Measurements from ENCODE around the gene MAST4. TPM values are rescaled to one million over a fixed set of nuclear protein-coding genes. Genes with fewer than 3 reads are reported as not detected.

Gene MAST4
- total RNA-seq, 1 experiment from 2014 or later = 6.8 TPM

DNA sequence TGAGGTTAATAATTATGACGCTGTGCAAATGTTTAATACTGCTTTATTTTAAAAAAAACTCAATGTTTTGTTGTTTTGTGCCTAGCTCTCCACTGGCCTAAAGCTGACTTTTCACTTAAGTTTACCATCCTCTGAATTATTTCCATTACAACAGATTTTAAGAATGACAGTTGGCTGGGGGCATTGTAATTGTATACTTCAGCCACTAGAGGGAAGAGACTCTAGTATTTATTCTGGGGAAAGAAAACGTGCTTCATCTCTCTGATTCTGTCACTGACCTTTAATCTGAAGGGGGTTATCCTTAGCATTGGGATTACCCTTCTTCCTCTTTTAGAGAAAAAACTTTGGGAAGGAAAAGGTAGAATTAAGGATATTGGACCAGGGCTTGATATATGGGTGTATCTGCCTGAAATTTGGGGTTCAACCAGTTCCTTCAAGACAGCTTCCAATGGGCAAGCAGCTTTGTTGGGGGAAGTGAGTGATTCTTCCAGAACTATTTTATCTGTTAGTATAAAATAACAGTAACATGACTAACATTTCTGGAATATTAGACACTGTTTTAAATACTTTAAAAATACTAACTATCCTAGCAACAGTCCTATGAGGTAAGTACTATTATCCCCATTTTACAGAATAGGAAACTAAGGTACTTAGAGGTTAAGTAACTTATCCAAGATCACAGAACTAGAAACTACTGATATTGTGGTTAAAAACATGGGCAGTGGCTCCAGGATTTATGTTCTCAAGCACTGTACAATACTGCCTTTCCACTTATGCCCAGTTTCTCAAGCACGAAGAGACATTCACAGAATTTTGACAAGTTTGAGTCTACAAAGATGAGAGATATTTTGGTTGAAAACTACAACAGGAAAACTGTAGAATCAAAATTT lies 392.0 kb downstream of the MAST4 start:
- peak; percentile 43 for DNase-seq (ENCODE audit: low read depth)

DNA sequence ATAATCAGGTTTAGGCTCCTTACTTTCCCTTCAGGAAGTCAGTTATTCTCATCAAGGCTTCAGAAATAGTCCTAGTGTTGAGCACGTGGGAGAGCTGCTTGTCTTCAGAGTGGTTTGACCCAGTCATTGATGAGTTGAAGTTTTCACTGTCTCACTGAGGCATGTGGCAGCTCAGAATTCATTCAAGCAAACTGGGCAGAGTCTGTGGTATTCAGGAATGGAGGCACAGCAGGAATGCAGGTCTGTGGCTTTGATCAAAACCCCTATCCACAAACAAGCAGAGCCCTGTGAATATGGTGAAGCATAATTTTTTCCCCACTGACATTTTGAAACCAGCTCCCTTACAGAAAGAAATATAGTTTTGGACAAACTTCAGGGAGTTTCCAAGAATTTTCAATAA lies 393.1 kb downstream of the MAST4 start:
- DNase-seq (ENCODE audit: low read depth) = peak; percentile 86

GRCh38 chr5:66989781-66990180 lies 393.6 kb downstream of the MAST4 start:
- DNase-seq (ENCODE audit: low read depth) = no peak

DNA sequence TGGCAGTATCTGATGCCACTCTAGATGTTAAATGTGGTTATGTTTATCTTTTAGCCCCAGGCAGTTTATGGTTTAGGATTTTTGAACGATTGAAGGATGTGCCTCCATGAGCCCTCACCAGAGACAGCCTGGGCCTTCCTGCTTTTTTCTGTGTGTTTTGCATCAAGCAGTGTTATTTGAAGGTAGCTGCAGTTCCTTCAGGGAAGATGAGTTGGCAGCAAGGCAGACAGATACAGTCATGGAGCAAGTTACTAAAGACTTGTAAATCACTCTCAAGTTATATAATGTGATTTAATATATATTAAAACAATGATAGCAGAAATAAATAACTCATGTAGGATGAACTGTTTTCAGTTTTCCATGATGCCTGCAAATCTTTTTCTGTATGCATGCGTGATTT lies 395.6 kb downstream of the MAST4 start:
- DNase-seq (ENCODE audit: low read depth) = no peak

GRCh38 chr5:66992547-66992946 lies 396.4 kb downstream of the MAST4 start:
- DNase-seq (ENCODE audit: low read depth) = no peak

- no peak for DNase-seq (ENCODE audit: low read depth)
These were observed 397.3 kb downstream of the MAST4 start for GRCh38 chr5:66993448-66993847.

- DNase-seq (ENCODE audit: low read depth) = no peak
These were observed 397.7 kb downstream of the MAST4 start for GRCh38 chr5:66993882-66994281.

GRCh38 chr5:66994790-66995189 lies 398.6 kb downstream of the MAST4 start:
- DNase-seq (ENCODE audit: low read depth) = no peak

- no peak for DNase-seq (ENCODE audit: low read depth)
These were observed 404.7 kb downstream of the MAST4 start for GRCh38 chr5:67000794-67001475.

DNA sequence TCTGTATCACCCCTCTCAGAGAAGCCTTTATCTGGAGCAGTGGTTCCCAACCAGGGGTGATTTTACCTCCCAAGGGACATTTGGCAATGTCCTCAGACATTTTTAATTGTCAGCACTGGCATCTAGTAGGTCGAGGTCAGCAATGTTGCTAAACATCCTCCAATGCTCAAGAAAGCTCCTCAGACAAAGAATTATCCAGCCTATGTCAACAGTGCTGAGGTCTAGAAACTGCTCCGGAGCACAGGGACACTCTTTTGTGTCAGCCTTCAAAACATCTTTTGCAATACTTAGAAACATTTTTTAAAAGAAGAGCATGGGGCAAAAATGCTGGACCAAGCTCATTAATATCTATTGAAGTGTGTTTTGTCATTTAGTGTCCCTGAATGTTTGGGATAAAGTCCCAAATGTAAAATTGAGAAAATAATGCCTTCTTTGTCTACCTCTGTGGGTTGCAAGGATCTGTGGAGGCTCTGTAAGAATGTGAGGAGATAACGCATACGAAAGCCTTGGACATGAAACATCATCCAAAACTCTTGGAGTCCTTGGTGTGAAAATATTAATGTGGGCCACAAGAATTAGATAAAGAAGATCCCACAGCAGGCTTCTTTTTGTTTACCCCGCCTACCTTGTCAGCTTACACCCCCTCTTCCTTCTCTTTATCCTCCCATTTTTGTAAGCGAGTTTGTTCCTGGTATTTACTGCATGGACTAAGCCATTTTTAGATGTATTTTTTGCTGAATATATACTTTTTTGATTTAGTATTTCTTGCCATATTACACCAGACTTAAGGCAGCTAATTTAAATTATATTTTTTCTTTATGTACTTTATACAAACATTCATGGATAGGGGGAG lies 406.9 kb downstream of the MAST4 start:
- DNase-seq (ENCODE audit: low read depth) = no peak

DNA sequence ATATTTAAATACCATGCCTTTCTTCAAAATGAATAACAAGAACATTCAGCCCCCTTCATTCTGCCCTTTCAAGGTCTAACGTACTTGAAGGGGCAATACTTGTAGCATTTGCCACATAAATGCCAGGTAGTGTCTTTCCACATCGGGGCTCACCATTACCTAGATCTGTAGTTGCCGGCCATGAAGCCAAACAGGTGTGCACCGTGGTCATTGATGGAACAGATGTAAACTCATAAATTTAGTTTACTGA lies 407.4 kb downstream of the MAST4 start:
- DNase-seq (ENCODE audit: low read depth) = no peak

GRCh38 chr5:67003935-67004729 lies 407.9 kb downstream of the MAST4 start:
- peak; percentile 92 for DNase-seq (ENCODE audit: low read depth)

DNA sequence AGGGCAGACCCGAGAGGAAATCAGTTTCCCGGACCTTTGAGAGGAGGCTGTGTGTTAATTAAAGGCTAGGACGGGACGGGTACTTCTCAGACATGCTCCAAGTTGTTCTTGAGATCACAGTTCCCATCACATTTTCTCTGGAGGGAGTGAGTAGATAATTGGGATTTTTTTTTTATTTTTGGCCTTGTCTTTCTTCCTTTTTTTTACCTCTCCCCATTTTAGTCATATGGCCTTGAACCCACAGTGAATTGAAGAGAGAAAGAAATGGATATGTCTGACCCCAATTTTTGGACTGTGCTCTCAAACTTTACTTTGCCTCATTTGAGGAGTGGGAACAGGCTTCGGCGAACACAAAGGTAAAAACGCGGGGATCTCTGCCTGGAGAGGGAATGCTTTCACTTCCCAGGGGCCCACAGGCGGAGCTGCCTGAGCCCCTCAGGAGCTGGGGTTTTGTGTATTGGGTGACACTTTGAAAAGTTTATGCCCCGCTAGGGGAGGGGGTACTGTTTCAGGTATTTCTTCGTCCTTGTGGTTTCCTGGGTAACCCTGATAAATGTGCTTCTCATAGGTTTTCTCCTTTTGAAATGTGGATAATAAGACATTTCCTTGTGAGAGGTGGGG lies 408.6 kb downstream of the MAST4 start:
- peak; percentile 24 for DNase-seq (ENCODE audit: low read depth)

DNA sequence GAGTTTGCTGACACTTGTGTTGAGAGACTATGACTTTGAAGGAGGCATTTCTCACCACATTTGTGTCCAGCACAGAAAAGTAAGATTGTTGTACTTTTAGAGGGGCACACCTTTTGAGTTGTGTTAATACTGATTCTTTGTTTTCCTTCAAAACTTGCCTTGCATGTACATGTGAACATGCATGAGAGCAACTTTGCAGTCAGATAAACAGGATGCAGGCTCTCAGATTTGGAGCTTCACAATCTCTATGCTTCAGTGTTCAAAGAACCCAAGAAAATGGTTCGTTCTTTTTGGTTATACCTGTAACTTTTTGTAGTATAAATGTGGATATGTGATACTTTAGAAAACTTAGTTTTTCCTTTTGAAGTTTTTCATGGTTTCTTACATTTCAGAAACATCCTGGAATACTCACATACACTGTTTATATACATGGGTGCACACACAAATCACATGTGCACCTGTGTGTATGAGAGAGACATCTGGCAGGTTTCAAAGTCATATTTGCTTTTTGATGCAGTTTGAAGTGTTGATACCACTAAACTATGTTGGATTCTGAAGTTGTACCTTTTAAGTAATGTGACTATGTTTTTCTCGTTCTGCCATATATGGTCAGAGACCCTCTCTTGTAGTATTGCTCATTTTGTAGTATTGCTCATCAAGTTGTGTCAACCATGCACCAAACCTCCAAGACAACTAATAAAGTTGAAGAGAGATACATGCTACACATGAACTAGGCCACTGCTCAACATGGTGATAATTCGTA lies 409.7 kb downstream of the MAST4 start:
- DNase-seq (ENCODE audit: low read depth) = no peak

DNA sequence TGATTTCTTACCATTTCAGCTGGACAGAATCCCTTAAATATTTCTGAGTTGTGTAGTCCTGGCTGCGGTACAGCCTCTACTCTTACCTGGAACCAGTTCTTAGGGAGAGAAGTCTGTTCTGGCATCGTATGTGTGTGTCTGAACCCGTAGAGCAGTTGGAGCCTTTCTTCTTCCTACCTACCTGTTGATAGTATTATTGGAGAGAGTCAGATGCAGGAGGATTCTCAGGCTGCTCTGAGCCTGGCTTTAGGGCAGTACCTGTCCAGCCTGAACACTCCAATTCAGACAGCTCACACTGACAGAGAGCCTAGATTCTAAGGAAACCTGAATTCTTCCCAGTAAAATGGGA lies 410.3 kb downstream of the MAST4 start:
- no peak for DNase-seq (ENCODE audit: low read depth)

DNA sequence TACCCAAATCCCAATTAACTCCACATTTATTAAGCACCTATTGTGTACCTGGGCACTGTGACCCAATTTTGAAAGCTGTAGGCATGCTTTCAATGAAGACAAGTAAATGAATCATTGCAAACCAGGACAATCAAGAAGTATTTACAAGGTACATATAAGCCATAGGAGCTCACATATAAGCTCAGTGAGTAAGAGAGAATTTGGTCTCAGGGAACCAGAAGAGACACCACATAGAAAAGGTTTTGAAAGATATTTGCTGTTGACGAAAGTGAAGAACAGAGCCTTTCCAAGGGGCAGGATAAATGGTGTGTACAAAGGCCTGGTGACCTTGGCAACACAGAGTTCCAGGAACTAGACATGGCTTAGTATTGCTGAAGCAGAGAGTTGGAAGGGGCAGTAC lies 412.8 kb downstream of the MAST4 start:
- no peak for DNase-seq (ENCODE audit: low read depth)

DNA sequence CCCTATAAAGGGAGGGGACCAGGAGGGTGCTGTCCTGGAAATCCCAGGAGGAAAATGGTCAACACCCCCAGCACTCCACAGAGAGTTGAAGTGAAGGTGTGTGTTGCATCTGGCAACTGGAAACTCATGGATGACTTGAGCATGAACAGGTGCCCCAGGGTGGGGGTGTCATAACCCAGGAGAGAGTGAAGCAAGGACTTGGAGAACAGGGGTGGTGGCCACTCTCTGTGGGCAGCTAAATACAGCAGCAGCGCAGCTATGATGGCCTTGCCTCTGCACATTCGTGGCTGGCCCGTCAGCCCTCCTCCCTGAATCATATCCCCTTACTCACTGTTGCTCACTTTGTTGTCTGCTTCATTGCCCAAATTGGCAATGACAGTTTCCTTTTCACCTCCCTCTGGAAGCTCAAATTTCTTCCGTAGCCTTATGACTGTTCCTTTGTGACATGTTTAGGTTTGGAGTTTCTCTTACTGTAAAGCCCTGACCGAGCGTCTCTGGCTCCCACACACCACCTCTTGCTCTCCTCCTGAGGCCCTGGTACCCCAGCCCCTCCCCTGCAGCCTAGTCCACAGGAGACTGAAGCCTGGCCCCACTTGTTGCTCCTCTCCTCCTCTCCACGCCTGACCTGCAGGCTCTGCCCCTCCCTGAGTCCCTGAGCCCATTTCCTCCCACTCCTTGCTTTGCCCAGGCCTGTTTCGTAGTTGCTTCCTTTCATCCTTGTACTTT lies 414.7 kb downstream of the MAST4 start:
- DNase-seq (ENCODE audit: low read depth) = peak; percentile 94

- no peak for DNase-seq (ENCODE audit: low read depth)
These were observed 415.2 kb downstream of the MAST4 start for GRCh38 chr5:67011422-67011821.

DNA sequence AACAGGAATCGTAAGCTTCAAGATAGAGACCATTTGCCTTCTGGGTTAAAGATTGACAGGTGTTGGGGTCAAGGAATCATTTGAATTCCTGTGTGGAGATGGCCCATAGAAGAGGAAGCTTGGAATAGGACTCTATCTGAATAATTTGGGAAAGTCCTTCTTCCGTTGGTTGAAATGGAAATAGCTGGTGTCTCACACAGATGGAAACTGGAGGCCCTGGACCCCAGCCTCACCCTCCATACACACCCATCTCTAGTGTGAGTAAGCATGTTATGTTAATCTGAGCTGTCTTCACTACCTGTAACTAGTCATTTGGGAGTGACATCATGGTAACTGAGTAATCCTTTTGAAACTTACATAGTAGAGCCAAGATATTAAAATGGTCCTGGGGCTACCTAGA lies 416.0 kb downstream of the MAST4 start:
- DNase-seq (ENCODE audit: low read depth) = peak; percentile 69

- no peak for DNase-seq (ENCODE audit: low read depth)
These were observed 417.5 kb downstream of the MAST4 start for GRCh38 chr5:67013719-67014118.
